Retinal pigment epithelial cell (primary cell): ENCODE data around the gene ENO4.

Experiments used
- DNase-seq: peaks from one replicate; pipeline ENCODE4 v3.0.0-alpha.2; 2010; ENCODE audit warnings: low read depth
- H3K4me3 ChIP-seq: 2 replicates; pipeline ENCODE4 v1.5.1; 2011; ENCODE audit warnings: mild to moderate bottlenecking, low read length, control low read depth, moderate library complexity
- TF ChIP-seq, protein P1 (sequence below): conservative IDR thresholded peaks from 2 replicates; pipeline ENCODE4 v1.5.1; 2011; ENCODE audit warnings: low read depth, low read length, control low read depth, inconsistent platforms

Gene ENO4

DNA sequence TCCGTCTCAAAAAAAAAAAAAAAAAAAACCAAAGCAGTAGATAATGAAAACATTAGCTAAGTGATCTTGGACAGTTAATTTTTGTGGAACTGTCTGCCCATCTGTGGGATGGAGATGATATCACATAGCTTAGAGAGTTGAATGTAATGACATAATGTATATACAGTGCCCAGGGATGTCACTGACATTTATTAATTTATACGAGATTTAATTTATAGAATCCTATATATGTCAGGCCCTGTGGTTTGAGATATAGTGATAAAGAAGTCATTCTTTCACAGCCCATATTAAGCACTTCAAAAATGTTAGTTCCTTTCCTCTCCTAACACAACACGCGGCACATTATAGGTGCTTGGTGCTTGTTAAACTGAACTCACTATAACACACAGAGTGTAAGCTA lies 4.0 kb downstream of the ENO4 start:
- H3K4me3 ChIP-seq, result no peak overlapping the region
- DNase-seq, result no peak
- TF ChIP-seq, protein P1, sequence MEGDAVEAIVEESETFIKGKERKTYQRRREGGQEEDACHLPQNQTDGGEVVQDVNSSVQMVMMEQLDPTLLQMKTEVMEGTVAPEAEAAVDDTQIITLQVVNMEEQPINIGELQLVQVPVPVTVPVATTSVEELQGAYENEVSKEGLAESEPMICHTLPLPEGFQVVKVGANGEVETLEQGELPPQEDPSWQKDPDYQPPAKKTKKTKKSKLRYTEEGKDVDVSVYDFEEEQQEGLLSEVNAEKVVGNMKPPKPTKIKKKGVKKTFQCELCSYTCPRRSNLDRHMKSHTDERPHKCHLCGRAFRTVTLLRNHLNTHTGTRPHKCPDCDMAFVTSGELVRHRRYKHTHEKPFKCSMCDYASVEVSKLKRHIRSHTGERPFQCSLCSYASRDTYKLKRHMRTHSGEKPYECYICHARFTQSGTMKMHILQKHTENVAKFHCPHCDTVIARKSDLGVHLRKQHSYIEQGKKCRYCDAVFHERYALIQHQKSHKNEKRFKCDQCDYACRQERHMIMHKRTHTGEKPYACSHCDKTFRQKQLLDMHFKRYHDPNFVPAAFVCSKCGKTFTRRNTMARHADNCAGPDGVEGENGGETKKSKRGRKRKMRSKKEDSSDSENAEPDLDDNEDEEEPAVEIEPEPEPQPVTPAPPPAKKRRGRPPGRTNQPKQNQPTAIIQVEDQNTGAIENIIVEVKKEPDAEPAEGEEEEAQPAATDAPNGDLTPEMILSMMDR, result no peak

DNA sequence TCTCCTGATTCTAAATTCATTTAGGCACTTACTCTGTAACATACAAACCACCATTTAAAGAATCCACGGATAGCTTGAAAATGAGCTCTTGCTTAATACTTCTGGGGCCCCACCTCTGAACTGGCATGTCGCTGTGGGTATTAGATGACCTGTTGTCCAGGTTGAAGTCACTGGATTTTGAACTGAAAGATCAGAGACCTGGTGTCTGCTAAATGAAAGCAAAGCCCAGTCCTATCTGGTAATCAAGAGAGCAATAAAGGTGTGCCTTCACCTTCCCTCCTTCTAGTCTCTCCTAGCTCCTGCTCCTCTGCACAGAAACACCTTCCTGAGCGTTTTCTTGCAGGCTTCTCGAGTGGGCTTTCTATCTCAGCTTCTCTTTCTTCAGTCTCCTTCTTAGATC lies 4.4 kb downstream of the ENO4 start:
- TF ChIP-seq, protein P1, result no peak
- H3K4me3 ChIP-seq, result no peak overlapping the region
- DNase-seq, result no peak

DNA sequence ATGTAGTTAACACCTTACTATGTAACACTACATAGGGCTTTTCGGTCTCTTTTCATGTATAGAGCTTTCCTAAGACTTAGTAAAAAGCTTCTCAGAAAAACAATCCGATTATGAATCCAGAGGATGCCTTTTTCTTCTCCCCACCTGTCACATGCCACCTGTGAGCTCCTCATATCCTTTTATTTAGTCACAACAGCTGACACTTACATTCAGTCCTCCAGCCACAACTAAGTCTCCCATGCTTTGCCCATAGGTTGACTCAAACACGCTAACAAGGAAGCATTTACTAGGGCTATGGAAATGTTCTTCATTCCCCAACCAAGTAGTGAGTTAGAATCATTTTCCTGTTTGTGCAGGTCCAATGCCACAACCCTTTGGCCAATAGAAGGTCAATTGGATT lies 7.9 kb downstream of the ENO4 start:
- no peak for DNase-seq
- no peak overlapping the region for H3K4me3 ChIP-seq
- TF ChIP-seq, protein P1, result no peak

DNA sequence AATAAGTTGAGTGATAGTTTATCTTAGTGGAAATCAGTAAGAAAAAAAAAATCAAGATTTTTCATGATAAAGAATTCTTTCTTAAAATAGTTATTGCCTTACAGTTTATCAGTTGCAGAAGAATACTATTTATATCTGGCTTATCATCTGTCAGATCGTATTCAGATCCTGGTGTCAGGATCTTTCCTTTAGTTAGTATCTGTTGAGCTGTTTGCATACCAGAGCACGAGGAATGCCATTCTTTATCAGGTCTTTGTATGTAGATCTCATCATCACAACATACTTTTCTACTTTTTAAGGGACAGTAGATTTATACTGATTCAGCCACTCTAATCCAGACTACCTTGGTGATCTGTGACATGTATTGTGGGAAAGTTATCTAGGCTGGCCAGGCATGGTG lies 12.5 kb downstream of the ENO4 start:
- DNase-seq, result no peak
- H3K4me3 ChIP-seq, result no peak overlapping the region
- TF ChIP-seq, protein P1, result no peak

DNA sequence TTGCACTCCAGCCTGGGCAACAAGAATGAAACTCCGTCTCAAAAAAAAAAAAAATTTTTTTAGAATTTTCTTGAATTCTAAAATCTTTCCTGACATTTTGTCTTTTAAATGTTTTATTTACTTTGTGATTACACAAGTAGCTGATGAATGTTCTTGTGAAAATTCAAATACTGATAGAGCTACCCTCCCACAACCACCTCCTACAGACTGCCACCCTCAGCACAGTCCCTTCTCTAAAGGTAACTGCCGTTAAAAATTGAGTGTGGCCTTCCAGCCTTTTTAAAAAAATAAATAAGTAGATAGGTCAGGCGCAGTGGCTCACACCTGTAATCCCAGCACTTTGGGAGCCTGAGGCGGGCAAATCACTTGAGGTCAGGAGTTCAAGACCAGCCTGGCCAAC lies 15.1 kb downstream of the ENO4 start:
- TF ChIP-seq, protein P1, result no peak
- H3K4me3 ChIP-seq, result no peak overlapping the region
- DNase-seq, result no peak

DNA sequence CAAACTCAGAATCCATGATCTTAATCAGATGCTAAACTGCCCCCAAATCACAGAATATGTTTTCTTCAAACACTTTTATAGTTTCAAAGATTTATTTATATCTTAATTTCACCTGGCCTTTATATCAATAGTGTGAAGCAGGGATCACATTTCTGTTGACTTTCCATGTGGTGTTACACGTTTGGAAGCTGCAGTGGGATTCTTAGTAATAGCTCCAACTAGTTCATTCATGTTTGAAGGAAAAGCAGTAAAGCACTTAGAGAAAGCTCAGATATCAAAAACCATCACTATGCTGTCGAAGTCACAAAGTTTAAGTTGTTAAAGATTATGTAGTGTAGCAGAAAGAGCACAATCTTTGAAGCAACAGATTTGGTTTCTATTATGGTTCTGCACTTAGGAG lies 16.8 kb downstream of the ENO4 start:
- DNase-seq, result no peak
- TF ChIP-seq, protein P1, result no peak
- H3K4me3 ChIP-seq, result no peak overlapping the region

DNA sequence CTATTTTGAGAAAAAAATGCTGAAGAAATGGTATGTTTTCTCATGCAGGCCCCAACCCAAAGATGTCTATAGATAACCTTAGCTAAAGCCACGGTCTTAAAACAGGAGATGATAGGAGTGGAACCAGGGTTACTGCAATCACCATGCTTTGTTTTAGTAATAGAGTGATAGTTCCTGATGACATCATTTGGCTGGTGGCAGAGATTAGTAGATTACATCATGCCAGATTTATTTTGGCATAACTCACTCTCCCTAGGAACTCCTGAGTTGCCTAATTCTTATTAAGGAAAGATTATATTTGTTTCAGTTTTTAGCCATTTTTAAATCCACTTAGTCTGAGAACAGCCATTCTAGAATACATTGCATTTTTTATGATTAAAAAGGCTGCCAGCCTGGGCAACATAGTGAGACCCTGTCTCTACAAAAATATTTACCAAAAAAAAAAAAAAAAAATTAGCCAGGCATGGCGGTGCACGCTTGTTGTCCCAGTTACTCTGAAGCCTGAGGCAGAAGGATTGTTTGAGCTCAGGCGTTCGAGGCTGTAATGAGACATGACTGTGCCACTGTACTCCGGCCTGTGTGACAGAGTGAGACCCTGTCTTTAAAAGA lies 17.8 kb downstream of the ENO4 start:
- TF ChIP-seq, protein P1, result no peak
- no peak for DNase-seq

More for the DNA sequence above, 17.8 kb downstream of the ENO4 start:
- no peak overlapping the region for H3K4me3 ChIP-seq
